Left renal pelvis (tissue), 4 donors: ENCODE measurements around the gene PLCB1. TPM values are rescaled to one million over a fixed set of nuclear protein-coding genes. Genes with fewer than 3 reads are reported as not detected.
A peak's percentile ranks its signal among the peaks of the same experiment; 100 is the strongest.
"Not testable (repeated sequence)": the region's sequence is repeated elsewhere in the genome, so short reads cannot be mapped to it uniquely, and the experiment has no call there.

Experiments used
- DNase-seq, 4 donors: peaks; one replicate each; pipeline ENCODE4 v3.0.0-alpha.2; 2013; ENCODE audit warnings: low read depth in 4 of 4, low spot score in 3 of 4
- polyA plus RNA-seq, 4 donors: library from polyadenylated mRNA; unstranded; fragments of 120-200 nt; gene quantifications; one replicate each; pipeline ENCODE4 v1.2.1, GENCODE V29; 2013; ENCODE audit not compliant: insufficient read length in 4 of 4

PLCB1 gene
- polyA plus RNA-seq, 4 donors = 23.0 to 66.7 (median 42.2) TPM

DNA sequence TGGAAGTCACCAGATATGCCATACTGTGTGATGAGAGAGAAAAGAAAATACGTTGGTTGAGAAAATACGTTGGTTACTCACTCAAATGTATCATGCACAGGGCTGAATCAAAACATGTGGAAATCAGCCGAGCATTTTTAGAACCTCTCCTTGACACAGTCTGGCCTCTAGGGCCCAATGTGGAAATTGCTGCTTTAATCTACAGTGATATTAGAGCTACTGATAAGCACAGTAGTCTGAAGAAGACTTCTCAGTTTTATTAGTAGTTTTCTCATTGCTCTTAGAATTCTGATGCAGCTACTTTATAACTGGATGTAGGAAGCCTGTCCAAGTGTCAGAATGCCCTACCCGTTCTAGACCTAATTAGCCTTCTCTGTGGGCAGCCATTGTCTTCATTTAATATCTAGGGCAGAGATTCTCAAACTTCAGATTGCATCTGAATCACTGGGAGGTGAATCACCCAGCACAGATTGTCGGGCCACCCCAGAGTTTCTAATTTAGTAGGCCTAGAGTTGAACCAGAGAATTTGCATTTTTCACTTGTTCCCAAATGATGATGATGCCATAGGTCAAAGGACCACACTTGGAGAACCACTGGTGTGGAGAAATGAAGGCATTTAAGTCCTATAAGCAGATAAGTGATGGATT is 229.1 kb downstream of the PLCB1 start:
- DNase-seq = no peak

DNA sequence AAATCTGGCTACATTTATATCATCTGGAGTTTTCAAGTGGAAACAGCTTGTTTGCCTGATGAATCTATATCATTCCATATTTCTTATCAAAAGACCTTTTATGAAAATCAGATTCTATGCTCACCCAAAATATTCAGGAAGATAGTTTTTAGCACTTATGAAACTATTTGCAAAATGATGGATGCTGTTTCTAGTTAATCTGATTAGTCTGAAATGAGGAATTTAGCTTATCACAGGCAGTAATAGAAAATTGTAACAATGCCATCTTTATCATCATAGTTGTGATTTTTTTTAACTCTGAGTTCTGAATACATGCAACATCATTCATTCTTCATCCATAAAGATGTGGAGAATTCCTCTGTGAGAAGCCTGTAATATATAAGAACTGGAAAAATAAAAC is 229.7 kb downstream of the PLCB1 start:
- DNase-seq = no peak

DNA sequence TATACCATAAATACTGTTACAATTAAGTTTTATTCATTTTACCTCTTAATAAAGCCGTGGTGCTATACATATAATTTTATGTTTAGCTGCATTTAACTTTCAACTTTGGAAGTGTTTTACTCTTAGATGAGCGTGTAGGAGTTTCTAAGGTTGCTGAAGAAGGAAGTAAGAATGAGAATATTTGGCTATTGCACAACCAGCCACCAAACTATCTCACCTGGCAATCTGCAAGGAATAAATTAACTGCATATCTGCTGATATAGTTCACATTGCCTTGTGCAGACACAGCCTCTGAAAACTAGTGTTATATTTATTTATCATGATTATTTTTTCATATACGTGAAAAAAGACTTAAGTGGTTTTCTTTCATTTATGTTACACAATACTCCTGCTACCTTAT is 230.4 kb downstream of the PLCB1 start:
- DNase-seq = no peak

DNA sequence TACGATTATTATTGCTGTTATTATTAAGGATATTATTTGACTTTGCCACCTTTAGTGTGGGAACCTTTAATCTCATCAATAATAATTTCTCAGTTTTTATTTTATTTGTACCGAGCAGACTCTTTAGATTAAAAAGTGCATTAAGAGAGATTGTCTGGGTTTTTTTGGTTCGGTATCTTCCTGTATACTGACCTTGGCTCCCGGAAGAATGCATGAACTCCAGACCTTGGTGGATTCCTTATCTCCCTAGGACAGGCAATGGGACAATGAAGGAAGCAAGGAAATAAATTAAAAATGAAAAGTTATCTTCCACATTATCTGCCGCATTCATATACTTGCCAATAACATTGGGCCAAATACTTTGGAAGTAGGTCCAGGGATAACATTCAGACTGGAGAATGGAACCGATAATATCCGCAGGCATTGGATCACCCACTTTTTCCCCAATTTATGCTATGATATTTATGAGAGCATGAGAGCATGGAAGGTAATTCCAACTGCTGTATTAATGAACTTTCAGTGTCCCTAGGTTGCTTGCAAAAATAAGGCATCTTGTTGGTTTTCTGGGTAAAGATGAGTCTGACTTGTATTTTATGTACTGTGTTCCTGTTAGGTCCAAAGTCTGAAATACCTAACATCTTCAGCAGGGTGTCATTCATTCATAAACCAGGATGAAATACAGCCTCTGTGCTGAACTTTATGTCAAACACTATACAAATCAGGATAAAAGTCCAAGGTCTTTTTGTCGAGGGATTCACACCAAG is 232.1 kb downstream of the PLCB1 start:
- DNase-seq = no peak

DNA sequence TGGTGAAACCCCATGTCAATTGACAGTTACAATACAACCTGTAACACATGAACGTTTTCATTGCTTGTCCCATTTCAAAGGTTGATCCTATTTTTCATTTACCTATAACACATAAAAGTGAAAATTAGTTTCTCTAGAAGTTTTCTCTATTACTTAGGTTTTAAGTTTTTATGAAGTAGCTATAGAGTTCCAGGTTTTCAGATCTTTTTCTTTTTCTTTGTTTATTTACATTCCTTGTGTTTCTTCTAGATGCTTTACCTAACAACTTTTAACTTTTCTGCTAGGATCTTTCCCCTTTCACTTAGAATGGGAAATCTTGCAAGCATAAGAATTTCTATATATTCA is 232.6 kb downstream of the PLCB1 start:
- no peak for DNase-seq

DNA sequence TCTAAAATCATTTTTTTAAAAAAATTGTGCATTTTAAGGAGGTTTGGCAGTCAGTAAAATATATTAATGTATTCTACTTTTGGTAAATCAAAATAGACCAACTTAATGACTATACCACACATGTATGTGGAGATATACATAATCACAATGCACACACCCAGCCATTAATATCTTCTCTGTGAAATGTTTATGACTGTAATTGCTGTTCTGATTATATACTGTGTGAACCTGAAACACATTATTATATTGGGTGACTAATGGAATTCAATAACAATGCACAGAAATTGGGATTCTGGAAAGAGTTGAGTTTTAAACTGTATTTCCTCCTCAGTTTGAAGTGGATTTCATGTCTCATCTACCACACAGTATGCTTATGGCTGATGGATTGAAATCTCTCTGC is 233.6 kb downstream of the PLCB1 start:
- no peak for DNase-seq

DNA sequence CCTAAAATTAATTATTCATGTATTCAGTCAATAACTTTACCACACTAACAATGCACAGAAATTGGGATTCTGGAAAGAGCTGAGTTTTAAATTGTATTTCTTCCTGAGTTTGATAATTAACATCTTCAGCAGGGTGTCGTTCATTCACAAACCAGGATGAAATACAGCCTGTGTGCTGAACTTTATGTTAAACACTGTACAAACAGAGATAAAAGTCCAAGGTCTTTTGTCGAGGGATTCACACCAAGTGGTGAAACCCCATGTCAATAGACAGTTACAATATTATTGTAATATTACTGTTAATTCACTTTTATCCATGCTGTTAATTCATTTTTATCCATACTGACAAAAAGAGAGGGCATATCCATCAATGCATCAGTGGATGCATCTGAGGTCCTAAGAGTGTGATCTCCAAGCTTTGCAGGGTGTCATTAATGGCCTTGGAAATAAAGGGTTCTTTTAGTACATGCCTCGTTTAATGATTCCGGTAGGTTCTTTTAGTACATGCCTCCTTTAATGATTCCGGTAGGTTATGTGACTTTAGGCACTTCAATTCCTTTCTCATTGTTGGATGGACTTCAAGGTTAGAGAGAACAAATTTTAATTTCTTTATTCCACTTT is 234.3 kb downstream of the PLCB1 start:
- no peak for DNase-seq

DNA sequence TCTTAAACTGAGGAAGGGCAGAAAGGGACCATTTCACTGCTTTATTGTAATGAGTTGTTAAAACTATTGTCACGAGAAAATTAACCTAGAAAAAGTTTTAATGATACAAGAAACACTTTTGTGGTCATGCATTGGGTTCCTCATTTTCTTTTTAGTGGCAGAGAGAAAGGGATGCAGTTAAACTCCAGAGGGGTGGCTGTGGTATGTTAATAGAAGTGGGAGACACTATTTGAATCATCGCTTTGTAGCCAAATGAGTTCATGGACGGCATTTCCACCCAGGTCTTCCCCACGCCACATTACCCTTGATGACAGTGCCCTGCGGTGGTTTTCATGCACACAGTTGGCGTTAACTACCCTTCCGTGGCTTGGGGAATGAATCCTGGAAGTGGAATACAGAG is 235.6 kb downstream of the PLCB1 start:
- DNase-seq = no peak

DNA sequence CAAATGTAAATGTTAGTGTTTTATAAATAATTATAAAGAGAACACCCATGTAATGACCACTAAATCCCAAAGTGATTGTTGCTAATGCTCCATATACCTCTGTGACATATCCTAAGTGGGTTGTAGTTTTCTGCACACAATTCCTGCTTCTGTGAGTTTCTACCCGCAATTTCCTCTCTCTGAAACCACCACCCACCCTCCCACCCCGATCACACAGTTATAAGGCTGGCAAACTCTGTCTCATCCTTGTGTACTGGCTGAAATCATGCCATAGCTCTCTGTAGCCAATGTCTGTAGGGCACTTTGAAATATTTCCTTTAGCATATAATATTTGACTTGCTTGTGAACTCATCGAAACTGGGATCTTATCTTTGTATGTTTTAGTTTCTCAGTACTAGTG is 236.6 kb downstream of the PLCB1 start:
- no peak for DNase-seq

DNA sequence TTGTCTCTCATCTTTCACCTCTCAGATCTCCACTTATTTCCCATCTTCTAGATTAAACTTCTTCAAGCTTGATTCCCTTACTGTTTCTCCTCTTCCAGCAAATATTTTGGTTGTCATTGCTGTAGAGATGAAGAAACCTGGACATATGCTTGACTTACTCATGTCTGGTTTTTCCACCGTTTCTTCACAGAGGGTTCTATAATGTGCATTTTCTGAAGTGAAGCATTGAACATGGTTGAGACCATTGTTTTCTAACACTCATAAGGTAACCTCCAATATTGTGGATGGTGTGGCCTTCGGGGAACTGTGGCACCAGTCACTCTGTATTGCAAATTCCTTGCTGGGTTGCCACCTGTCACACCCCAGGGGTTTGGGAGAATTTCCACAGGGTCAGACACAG is 237.2 kb downstream of the PLCB1 start:
- no peak for DNase-seq

DNA sequence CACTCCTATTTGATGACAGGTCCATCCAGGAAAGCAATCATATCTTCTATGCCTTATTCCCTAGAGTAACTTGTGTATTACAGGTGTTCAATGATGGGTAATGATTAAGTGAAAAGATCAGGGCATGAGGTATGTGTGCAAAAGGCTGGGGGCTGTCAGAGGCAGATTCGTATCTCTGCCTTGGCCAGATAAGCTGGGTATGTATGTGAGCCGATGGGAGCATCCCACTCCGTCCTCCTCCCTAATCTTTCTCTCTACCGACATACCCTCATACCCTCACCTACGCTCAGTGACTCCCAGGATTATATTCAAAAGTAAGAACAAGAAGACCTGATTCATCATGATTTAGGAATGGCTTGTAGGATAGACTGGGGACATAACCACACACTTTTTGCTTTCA is 238.7 kb downstream of the PLCB1 start:
- DNase-seq = no peak

DNA sequence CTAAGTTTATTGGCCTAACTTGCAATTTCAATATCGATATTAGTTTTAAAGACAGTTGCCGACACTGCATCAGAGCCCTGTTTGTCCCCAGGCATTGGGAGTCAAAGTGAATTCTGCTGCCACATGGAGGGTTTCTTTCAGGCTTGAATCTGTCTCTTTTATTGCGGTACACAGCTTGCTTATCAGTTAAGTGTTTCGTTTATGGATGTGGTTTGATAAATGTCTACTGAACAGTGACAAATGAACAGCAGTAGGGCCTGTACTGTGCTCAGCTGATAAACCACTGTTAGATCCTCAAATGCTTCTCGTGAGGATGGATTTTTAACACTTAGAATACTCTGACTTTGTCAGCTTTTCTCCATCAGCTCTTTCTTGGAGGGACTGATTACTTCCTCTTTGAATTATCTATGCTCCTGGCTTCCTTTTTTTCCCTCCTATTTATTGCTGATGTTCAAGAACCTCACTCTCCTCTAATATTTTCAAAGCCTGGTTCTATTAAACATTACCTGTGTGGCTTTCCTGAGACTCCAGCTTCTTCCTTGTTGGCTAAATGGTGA is 240.8 kb downstream of the PLCB1 start:
- no peak for DNase-seq

DNA sequence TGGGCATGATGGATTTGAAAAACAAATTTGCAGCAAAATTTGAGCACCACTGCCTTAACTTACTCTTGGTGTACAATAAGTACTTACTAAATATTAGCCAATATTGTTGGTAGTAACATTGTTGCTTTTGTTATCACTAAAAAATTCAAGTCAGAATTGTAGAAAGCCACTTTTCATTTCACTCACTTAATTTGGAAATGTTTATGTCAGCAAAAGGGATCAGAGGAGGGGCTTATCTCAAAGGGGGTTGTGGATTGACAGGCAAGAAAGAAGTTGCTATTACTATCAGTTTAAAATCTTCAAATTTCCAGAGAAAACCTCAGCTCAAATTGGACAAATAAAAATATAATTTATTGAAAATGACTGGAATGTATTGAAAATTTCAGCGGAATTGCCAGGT is 241.5 kb downstream of the PLCB1 start:
- DNase-seq = no peak

DNA sequence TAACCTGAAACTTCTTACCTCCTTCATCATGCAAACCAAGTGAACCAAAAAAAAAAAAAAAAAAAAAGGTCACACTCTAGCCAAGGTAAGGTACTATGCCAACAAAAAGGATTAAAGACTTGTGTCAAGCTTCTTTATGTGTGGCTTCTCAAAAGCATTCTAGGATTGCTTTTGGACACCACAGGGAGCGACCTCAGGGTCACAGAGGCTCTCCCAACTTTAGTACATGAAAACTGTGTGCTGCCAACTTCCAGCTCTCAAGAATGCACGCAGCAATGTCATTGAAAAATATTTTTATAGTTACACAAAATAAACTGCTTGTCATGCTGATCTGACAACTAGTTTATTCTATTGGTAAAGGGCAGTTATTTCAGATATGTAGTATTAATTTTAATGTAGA is 243.8 kb downstream of the PLCB1 start:
- no peak for DNase-seq

DNA sequence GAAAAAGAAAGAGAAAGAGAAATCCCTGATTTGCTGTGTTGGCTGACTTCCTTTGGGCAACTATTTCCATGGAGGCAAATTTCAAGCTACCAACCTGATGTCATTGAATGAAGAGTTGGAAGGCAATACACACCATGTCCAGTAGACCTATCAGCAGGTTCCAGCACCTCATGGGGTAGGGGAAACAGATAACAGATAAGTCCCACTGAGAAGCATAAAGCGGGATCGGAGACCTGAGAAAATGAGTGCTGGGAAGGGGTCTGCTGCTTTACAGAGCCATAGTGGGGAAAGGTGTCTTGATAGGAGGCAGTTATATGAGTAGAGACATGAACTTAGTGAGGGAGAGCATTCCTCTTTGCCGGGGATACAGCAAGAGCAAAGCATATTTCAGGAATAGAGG is 244.9 kb downstream of the PLCB1 start:
- no peak for DNase-seq

DNA sequence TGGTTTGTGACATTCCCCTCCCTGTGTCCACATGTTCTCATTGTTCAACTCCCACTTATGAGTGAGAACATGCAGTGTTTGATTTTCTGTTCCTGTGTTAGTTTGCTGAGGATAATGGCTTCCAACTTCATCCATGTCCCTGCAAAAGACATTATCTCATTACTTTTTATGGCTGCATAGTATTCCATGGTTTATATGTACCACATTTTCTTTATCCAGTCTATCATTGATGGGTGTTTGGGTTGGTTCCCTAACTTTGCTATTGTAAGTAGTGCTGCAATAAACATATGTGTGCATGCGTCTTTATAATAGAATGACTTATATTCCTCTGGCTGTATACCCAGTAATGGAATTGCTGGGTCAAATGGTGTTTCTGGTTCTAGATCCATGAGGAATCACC is 247.1 kb downstream of the PLCB1 start:
- not testable (repeated sequence) for DNase-seq

DNA sequence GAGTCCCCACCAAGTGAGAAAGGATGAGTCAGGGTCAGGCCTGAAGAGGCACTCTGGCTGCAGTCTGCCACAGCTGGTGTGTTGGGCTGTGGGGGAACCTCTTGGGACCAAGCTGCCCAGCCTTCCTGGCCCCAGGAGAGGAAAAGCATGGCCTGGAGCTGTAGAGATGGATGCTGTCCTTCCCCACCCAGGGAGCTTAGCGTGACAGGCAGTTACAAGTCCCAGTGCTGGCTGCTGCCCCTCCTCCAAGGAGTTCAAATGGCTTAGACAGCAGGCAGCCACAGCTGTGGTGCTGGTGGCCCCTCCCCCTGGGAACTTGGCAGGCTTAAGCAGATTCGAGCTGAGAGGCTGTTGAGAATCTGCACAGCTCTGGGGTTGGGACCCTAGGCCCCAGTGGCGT is 253.2 kb downstream of the PLCB1 start:
- no peak for DNase-seq

DNA sequence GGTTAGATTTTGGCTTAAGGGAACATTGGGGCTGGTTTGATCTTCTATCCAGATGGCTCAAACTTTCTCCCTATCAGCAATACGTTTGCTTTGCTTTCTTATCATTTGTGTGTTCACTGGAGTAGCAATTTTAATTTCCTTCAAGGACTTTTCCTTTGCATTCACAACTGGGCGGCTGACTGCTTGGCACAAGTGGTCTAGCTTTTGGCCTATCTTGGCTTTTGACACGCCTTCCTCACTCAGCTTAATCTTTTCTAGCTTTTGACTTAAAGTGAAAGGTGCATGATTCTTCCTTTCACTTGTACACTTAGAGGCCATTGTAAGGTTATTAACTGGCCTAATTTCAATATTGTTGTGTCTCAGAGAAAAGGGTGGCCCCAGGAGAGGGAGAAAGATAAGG is 254.9 kb downstream of the PLCB1 start:
- DNase-seq = no peak

DNA sequence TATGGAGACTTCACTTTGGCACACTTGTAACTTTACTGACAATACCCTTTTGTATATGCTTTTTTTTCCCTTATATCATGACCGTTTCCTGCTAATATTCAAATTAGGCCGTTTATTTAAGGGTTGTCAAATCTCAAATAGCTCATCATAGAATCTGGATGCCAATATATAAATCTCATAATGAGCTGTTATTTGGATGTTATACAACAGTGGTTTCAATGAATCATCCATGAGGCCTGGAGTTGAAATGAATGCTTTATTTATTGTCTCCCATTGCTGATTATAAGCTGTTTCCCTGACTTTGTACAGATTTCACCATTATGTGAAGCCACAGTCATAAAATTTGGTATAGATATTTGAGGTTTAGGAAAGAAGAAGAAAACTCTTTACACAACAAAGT is 256.1 kb downstream of the PLCB1 start:
- DNase-seq = no peak

DNA sequence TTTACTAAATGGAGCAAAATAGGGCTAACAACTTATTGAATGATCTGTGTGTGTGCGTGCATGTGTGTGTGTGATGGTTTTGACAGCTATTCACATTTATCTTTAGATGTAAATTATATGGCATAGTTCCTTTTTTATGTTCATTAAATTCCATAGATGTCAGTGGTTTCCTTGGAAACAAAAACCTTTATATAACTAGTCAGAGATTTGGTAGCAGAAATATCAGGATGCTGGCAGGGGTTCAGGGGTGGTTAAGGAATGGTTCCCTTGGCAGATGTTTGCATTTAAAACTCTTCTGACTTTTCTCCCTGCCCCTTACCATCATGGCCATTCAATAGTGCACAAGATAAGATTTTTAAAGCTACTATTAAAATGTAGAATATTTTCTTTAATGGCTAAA is 256.6 kb downstream of the PLCB1 start:
- DNase-seq = no peak

DNA sequence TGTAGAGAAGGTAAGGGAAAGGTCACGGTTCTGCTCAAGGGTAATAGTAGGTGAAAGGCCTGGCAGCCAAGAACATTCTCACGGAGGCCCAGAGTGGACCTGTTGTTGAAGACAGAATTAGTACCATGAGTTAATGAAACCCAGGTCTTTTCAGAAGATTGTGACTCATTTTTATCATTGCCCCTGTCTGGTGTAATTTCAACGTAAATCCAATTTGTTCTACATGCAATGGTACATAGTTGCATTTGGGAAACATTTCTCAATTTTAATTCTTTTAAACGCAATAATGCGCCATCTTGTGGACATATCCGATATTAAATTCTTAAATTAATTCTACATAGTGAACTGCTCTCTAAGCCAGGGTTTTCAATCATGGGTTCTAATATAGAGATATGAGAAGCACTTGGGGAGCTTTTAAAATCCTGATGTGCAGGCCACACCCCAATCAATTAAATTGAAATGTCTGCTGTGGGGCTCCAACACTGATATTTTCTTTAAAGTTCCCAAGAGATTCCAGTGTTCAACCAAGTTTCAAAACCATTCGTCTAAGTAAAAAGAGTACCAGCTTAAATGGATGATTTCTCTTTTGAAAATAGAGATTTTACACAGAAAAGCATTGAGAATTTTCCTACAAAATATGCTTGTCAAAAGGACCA is 257.4 kb downstream of the PLCB1 start:
- peak in 3 of 4 donors; percentile 31 to 44 (median 40) for DNase-seq
